Measurements from ENCODE around the gene AP2A2.

AP2A2 gene

GRCh38 chr11:965206-965775 is 39.6 kb downstream of the AP2A2 start:
- no peak for TF ChIP-seq FOXP2 (optimal IDR thresholded peaks at IDR 0.05; ENCODE audit: control extremely low read depth, extremely low read length, insufficient read depth)
- no peak for TF ChIP-seq POLR2AphosphoS5 (IDR thresholded peaks at IDR 0.05; ENCODE audit: borderline replicate concordance, low read depth, low read length)
- no peak for TF ChIP-seq EZH2 (IDR thresholded peaks at IDR 0.05)
- Histone ChIP-seq H3K27ac (no peak overlapping the region), H3K4me3 (no peak overlapping the region), H3K9ac (ENCODE audit: insufficient read length) (no peak overlapping the region), H3K9me3 (ENCODE audit: low read depth, low read length) (no peaks in the 10 kb centered on the region), H3K36me3 (ENCODE audit: insufficient read depth, low read length) (peaks cover 40% of the 10 kb centered on the region; the same call in 1 of the 2 replicates)
- DNase-seq (ENCODE audit: low read depth, low spot score), result no peak

- no peak for DNase-seq (ENCODE audit: low read depth, low spot score)
- Histone ChIP-seq H3K4me3 (no peak overlapping the region), H3K9me3 (ENCODE audit: low read depth, low read length) (no peaks in the 10 kb centered on the region), H3K9ac (ENCODE audit: insufficient read length) (no peak overlapping the region), H3K36me3 (ENCODE audit: insufficient read depth, low read length) (peaks cover 47% of the 10 kb centered on the region; the same call in 1 of the 2 replicates), H3K27ac (no peak overlapping the region)
- TF ChIP-seq POLR2AphosphoS5 (IDR thresholded peaks at IDR 0.05; ENCODE audit: borderline replicate concordance, low read depth, low read length) (no peak), EZH2 (IDR thresholded peaks at IDR 0.05) (no peak), FOXP2 (optimal IDR thresholded peaks at IDR 0.05; ENCODE audit: control extremely low read depth, extremely low read length, insufficient read depth) (no peak)
Observed at GRCh38 chr11:967995-968751, 42.5 kb downstream of the AP2A2 start.

- peaks cover 43% of the 10 kb centered on the region; the same call in 1 of the 2 replicates for H3K36me3 ChIP-seq (ENCODE audit: insufficient read depth, low read length)
- H3K4me3 ChIP-seq, result no peak overlapping the region
- no peak for DNase-seq (ENCODE audit: low read depth, low spot score)
- TF ChIP-seq EZH2 (IDR thresholded peaks at IDR 0.05) (no peak), POLR2AphosphoS5 (IDR thresholded peaks at IDR 0.05; ENCODE audit: borderline replicate concordance, low read depth, low read length) (no peak), FOXP2 (optimal IDR thresholded peaks at IDR 0.05; ENCODE audit: control extremely low read depth, extremely low read length, insufficient read depth) (no peak)
- no peaks in the 10 kb centered on the region for H3K9me3 ChIP-seq (ENCODE audit: low read depth, low read length)
- no peak overlapping the region for H3K9ac ChIP-seq (ENCODE audit: insufficient read length)
- no peak overlapping the region for H3K27ac ChIP-seq
Observed at GRCh38 chr11:968822-969221, 43.2 kb downstream of the AP2A2 start.

GRCh38 chr11:969651-970205 is 44.1 kb downstream of the AP2A2 start:
- Histone ChIP-seq H3K27ac (no peak overlapping the region), H3K36me3 (ENCODE audit: insufficient read depth, low read length) (peaks cover 34% of the 10 kb centered on the region; the same call in 1 of the 2 replicates), H3K9ac (ENCODE audit: insufficient read length) (no peak overlapping the region), H3K4me3 (no peak overlapping the region), H3K9me3 (ENCODE audit: low read depth, low read length) (no peaks in the 10 kb centered on the region)
- no peak for DNase-seq (ENCODE audit: low read depth, low spot score)
- TF ChIP-seq POLR2AphosphoS5 (IDR thresholded peaks at IDR 0.05; ENCODE audit: borderline replicate concordance, low read depth, low read length) (no peak), EZH2 (IDR thresholded peaks at IDR 0.05) (no peak), FOXP2 (optimal IDR thresholded peaks at IDR 0.05; ENCODE audit: control extremely low read depth, extremely low read length, insufficient read depth) (no peak)

- Histone ChIP-seq H3K27ac (no peak overlapping the region), H3K9ac (ENCODE audit: insufficient read length) (no peak overlapping the region), H3K4me3 (no peak overlapping the region), H3K9me3 (ENCODE audit: low read depth, low read length) (no peaks in the 10 kb centered on the region), H3K36me3 (ENCODE audit: insufficient read depth, low read length) (peaks cover 34% of the 10 kb centered on the region; the same call in 1 of the 2 replicates)
- TF ChIP-seq EZH2 (IDR thresholded peaks at IDR 0.05) (no peak), FOXP2 (optimal IDR thresholded peaks at IDR 0.05; ENCODE audit: control extremely low read depth, extremely low read length, insufficient read depth) (no peak), POLR2AphosphoS5 (IDR thresholded peaks at IDR 0.05; ENCODE audit: borderline replicate concordance, low read depth, low read length) (no peak)
- DNase-seq (ENCODE audit: low read depth, low spot score), result no peak
Observed at GRCh38 chr11:970319-970871, 44.7 kb downstream of the AP2A2 start.

- no peak overlapping the region for H3K4me3 ChIP-seq
- TF ChIP-seq EZH2 (IDR thresholded peaks at IDR 0.05), result no peak
- no peak for TF ChIP-seq FOXP2 (optimal IDR thresholded peaks at IDR 0.05; ENCODE audit: control extremely low read depth, extremely low read length, insufficient read depth)
- H3K9me3 ChIP-seq (ENCODE audit: low read depth, low read length), result no peaks in the 10 kb centered on the region
Observed at GRCh38 chr11:971092-971690, 45.5 kb downstream of the AP2A2 start.

GRCh38 chr11:971731-972365 is 46.2 kb downstream of the AP2A2 start:
- H3K9me3 ChIP-seq (ENCODE audit: low read depth, low read length), result no peaks in the 10 kb centered on the region
- no peak overlapping the region for H3K27ac ChIP-seq
- no peak overlapping the region for H3K9ac ChIP-seq (ENCODE audit: insufficient read length)
- H3K4me3 ChIP-seq, result no peak overlapping the region
- TF ChIP-seq POLR2AphosphoS5 (IDR thresholded peaks at IDR 0.05; ENCODE audit: borderline replicate concordance, low read depth, low read length) (no peak), FOXP2 (optimal IDR thresholded peaks at IDR 0.05; ENCODE audit: control extremely low read depth, extremely low read length, insufficient read depth) (no peak), EZH2 (IDR thresholded peaks at IDR 0.05) (no peak)
- no peak for DNase-seq (ENCODE audit: low read depth, low spot score)
- peaks cover 34% of the 10 kb centered on the region; the same call in 1 of the 2 replicates for H3K36me3 ChIP-seq (ENCODE audit: insufficient read depth, low read length)

More at GRCh38 chr11:971092-971690, 45.5 kb downstream of the AP2A2 start:
- DNase-seq (ENCODE audit: low read depth, low spot score), result no peak
- Histone ChIP-seq H3K9ac (ENCODE audit: insufficient read length) (no peak overlapping the region), H3K36me3 (ENCODE audit: insufficient read depth, low read length) (peaks cover 32% of the 10 kb centered on the region; the same call in 1 of the 2 replicates), H3K27ac (no peak overlapping the region)

All from SK-N-MC (cell line).